Stimulated activated CD8-positive, alpha-beta memory T cell treated with anti-CD3 and anti-CD28 coated beads, Interleukin-2, amount 100 ng/mL, for 1 hour (primary cell): ENCODE measurements around the gene ACHE.

Source experiments
- DNase-seq, 2 donors: peaks; one replicate each; pipeline ENCODE4 v3.0.0-alpha.2; 2020; ENCODE audit warnings: low read depth in 2 of 2

Gene ACHE

GRCh38 chr7:100884736-100885439 lies 10.8 kb downstream of the ACHE start:
- no peak for DNase-seq

GRCh38 chr7:100882785-100883526 lies 12.7 kb downstream of the ACHE start:
- no peak for DNase-seq

- DNase-seq = no peak
Observed at GRCh38 chr7:100882201-100882600, 13.5 kb downstream of the ACHE start.

GRCh38 chr7:100881136-100881535 lies 14.6 kb downstream of the ACHE start:
- DNase-seq = no peak

GRCh38 chr7:100880645-100881044 lies 15.0 kb downstream of the ACHE start:
- no peak for DNase-seq

- no peak for DNase-seq
Observed at GRCh38 chr7:100879685-100880261, 15.9 kb downstream of the ACHE start.

- no peak for DNase-seq
Observed at GRCh38 chr7:100878685-100879084, 17.0 kb downstream of the ACHE start.

GRCh38 chr7:100878013-100878412 lies 17.7 kb downstream of the ACHE start:
- DNase-seq = no peak

GRCh38 chr7:100875356-100875751 lies 20.3 kb downstream of the ACHE start:
- DNase-seq = no peak

- DNase-seq = peak; percentile 95 to 97
Observed at GRCh38 chr7:100874577-100875355, 20.9 kb downstream of the ACHE start, which contains the start of gene SRRT. Gene SRRT, plus strand, starts transcription at chr7:100875103. Its CDS starts 488 bp downstream, at chr7:100875591.

GRCh38 chr7:100874300-100874576 lies 21.4 kb downstream of the ACHE start:
- no peak for DNase-seq

- no peak for DNase-seq
Observed at GRCh38 chr7:100873599-100874299, 21.9 kb downstream of the ACHE start.

GRCh38 chr7:100867776-100868485 lies 27.8 kb downstream of the ACHE start:
- no peak for DNase-seq

- no peak for DNase-seq
Observed at GRCh38 chr7:100867040-100867775, 28.5 kb downstream of the ACHE start, which contains the start of gene TRIP6. Gene TRIP6, plus strand, starts transcription at chr7:100867387. Its CDS starts 111 bp downstream, at chr7:100867498.

GRCh38 chr7:100866729-100867039 lies 29.0 kb downstream of the ACHE start:
- no peak for DNase-seq

GRCh38 chr7:100865938-100866728 lies 29.6 kb downstream of the ACHE start:
- no peak for DNase-seq

GRCh38 chr7:100865372-100865911 lies 30.2 kb downstream of the ACHE start:
- DNase-seq = no peak

- DNase-seq = no peak
Observed at GRCh38 chr7:100864263-100864845, 31.3 kb downstream of the ACHE start.

GRCh38 chr7:100863406-100863950 lies 32.2 kb downstream of the ACHE start:
- no peak for DNase-seq
